ENCODE results near the gene FTL.

DNA sequence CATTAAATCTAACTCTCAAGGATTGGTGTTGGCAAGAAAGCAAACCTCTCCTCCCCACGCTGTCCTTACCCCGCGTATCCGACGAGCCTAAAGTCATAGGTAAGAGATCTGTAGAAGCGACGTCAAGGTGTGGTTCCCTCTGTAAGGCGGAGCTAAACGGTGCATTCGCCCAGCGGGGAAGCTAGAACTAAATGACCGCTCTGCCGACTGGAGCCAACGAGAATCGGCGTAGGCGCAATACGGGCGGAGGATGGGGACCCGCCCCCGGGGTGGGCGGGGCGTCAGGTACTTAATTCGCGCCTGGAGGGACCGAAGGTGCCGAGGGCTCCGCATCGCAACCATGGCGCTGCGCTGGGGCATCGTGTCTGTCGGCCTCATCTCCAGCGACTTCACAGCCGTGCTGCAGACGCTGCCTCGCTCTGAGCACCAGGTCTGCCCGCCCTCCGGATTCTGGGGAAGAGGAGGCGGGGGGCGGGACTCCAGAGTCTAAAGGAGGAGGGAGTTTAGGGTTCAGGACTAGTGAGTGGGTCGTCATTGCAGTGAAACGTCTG lies 31.7 kb upstream of the FTL start, which contains the start of gene DHDH:
- TF ChIP-seq, protein P1, sequence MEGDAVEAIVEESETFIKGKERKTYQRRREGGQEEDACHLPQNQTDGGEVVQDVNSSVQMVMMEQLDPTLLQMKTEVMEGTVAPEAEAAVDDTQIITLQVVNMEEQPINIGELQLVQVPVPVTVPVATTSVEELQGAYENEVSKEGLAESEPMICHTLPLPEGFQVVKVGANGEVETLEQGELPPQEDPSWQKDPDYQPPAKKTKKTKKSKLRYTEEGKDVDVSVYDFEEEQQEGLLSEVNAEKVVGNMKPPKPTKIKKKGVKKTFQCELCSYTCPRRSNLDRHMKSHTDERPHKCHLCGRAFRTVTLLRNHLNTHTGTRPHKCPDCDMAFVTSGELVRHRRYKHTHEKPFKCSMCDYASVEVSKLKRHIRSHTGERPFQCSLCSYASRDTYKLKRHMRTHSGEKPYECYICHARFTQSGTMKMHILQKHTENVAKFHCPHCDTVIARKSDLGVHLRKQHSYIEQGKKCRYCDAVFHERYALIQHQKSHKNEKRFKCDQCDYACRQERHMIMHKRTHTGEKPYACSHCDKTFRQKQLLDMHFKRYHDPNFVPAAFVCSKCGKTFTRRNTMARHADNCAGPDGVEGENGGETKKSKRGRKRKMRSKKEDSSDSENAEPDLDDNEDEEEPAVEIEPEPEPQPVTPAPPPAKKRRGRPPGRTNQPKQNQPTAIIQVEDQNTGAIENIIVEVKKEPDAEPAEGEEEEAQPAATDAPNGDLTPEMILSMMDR (IDR thresholded peaks at IDR 0.05; ENCODE audit: low read depth, low read length, poor library complexity, severe bottlenecking): no peak
- no peak for TF ChIP-seq EZH2phosphoT487 (IDR thresholded peaks at IDR 0.05; ENCODE audit: borderline replicate concordance, low read length)
